ENCODE measurements around the gene EML4.
A peak's percentile ranks its signal among the peaks of the same experiment; 100 is the strongest.

Gene EML4

GRCh38 chr2:42197792-42198191 lies 28.6 kb downstream of the EML4 start:
- DNase-seq = no peak

GRCh38 chr2:42198466-42198865 lies 29.3 kb downstream of the EML4 start:
- DNase-seq = no peak

- no peak for DNase-seq
Measured at GRCh38 chr2:42199002-42199401, 29.8 kb downstream of the EML4 start.

GRCh38 chr2:42199626-42200025 lies 30.5 kb downstream of the EML4 start:
- DNase-seq = no peak

GRCh38 chr2:42200926-42201855 lies 32.0 kb downstream of the EML4 start:
- DNase-seq = no peak

GRCh38 chr2:42202634-42203008 lies 33.5 kb downstream of the EML4 start:
- DNase-seq = no peak

- no peak for DNase-seq
Measured at GRCh38 chr2:42203792-42204191, 34.6 kb downstream of the EML4 start.

- DNase-seq = no peak
Measured at GRCh38 chr2:42205337-42205736, 36.2 kb downstream of the EML4 start.

GRCh38 chr2:42207826-42208225 lies 38.7 kb downstream of the EML4 start:
- no peak for DNase-seq

- no peak for DNase-seq
Measured at GRCh38 chr2:42210203-42210602, 41.0 kb downstream of the EML4 start.

- DNase-seq = no peak
Measured at GRCh38 chr2:42211291-42211690, 42.1 kb downstream of the EML4 start.

- DNase-seq = no peak
Measured at GRCh38 chr2:42214669-42215068, 45.5 kb downstream of the EML4 start.

- DNase-seq = no peak
Measured at GRCh38 chr2:42216694-42217093, 47.5 kb downstream of the EML4 start.

- no peak for DNase-seq
Measured at GRCh38 chr2:42217307-42217706, 48.2 kb downstream of the EML4 start.

- no peak for DNase-seq
Measured at GRCh38 chr2:42217914-42218313, 48.8 kb downstream of the EML4 start.

- no peak for DNase-seq
Measured at GRCh38 chr2:42218712-42219111, 49.6 kb downstream of the EML4 start.

- no peak for DNase-seq
Measured at GRCh38 chr2:42219160-42219559, 50.0 kb downstream of the EML4 start.

- peak; percentile 5 for DNase-seq
Measured at GRCh38 chr2:42220566-42220965, 51.4 kb downstream of the EML4 start.

- DNase-seq = no peak
Measured at GRCh38 chr2:42223067-42223854, 54.1 kb downstream of the EML4 start.

GRCh38 chr2:42223855-42224268 lies 54.7 kb downstream of the EML4 start:
- no peak for DNase-seq

GRCh38 chr2:42224422-42225067 lies 55.4 kb downstream of the EML4 start:
- DNase-seq = no peak

- no peak for DNase-seq
Measured at GRCh38 chr2:42225573-42225972, 56.4 kb downstream of the EML4 start.

GRCh38 chr2:42227491-42227890 lies 58.3 kb downstream of the EML4 start:
- no peak for DNase-seq

GRCh38 chr2:42228101-42228500 lies 58.9 kb downstream of the EML4 start:
- DNase-seq = no peak

All from activated CD4-positive, alpha-beta T cell treated with anti-CD3 and anti-CD28 coated beads, Interleukin-2, Interleukin-6, amounts not matched to agents 100 ng/mL and 50 ng/mL, durations not matched to agents 16 hours and 8 hours (primary cell).